Measurements from ENCODE around the gene SERPINF2.
A peak's percentile ranks its signal among the peaks of the same experiment; 100 is the strongest.
"Not testable (repeated sequence)": the region's sequence is repeated elsewhere in the genome, so short reads cannot be mapped to it uniquely, and the experiment has no call there.

SERPINF2 gene

GRCh38 chr17:1716912-1717695 is 25.6 kb upstream of the SERPINF2 start:
- peak; percentile 88 for DNase-seq

- no peak for DNase-seq
Measured at GRCh38 chr17:1718362-1719165, 24.1 kb upstream of the SERPINF2 start.

GRCh38 chr17:1720856-1721386 is 21.8 kb upstream of the SERPINF2 start:
- peak; percentile 71 for DNase-seq

GRCh38 chr17:1722022-1722421 is 20.6 kb upstream of the SERPINF2 start:
- DNase-seq = not testable (repeated sequence)

DNA sequence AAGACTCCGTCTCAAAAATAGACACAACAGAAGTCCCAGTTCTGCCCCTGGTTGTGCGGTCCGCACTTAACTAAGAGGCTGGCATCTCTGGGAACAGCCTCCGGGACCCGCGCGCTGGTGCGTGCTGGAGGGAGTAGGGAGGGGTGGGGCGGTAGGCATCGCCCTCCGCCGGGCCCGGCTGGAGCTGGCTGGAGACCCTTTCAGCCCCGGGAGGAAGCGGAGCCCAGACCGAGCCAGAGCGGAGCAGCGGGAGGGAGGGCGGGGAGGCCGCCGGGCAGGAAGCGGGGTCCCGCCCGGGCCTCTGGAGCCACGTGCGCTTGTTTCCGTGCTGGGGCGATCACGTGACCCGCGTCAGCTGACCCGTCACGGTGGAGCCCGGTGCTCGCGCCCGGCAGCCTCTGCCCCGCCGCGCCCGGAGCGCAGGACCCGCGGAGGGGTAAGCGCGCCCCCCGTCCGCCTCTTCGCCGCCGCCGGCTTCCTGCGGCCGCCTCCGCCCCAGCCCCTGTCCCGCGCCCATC is 18.3 kb upstream of the SERPINF2 start, which contains the start of gene WDR81:
WDR81 (plus strand) TSS at position 354 of the 518 bp plus-strand sequence. CDS start 256 bp downstream, outside the sequence.
- peak; percentile 68 for DNase-seq

DNA sequence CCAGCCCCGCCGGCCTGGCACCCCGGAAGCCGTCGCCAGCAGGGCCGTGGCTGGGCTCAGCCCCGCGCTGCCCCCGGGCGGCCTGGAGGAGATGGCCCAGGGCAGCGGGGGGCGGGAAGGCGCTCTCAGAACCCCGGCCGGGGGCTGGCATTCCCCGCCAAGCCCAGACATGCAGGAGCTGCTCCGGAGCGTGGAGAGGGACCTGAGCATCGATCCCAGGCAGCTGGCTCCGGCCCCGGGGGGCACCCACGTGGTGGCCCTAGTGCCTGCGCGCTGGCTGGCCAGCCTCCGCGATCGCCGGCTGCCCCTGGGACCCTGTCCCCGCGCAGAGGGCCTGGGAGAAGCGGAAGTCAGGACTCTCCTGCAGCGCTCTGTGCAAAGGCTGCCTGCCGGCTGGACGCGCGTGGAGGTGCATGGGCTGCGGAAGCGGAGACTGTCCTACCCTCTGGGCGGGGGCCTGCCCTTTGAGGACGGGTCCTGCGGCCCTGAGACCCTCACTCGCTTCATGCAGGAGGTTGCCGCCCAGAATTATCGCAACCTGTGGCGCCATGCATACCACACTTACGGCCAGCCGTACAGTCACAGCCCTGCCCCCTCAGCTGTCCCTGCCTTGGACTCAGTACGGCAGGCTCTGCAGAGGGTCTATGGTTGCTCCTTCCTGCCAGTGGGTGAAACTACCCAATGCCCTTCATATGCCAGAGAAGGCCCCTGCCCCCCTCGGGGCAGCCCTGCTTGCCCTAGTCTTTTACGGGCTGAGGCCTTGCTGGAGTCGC is 17.6 kb upstream of the SERPINF2 start:
- peak; percentile 67 for DNase-seq

- DNase-seq = no peak
Measured at GRCh38 chr17:1725642-1726511, 16.8 kb upstream of the SERPINF2 start.

- no peak for DNase-seq
Measured at GRCh38 chr17:1726626-1727257, 15.9 kb upstream of the SERPINF2 start.

GRCh38 chr17:1727258-1727789 is 15.3 kb upstream of the SERPINF2 start:
- DNase-seq = no peak

DNA sequence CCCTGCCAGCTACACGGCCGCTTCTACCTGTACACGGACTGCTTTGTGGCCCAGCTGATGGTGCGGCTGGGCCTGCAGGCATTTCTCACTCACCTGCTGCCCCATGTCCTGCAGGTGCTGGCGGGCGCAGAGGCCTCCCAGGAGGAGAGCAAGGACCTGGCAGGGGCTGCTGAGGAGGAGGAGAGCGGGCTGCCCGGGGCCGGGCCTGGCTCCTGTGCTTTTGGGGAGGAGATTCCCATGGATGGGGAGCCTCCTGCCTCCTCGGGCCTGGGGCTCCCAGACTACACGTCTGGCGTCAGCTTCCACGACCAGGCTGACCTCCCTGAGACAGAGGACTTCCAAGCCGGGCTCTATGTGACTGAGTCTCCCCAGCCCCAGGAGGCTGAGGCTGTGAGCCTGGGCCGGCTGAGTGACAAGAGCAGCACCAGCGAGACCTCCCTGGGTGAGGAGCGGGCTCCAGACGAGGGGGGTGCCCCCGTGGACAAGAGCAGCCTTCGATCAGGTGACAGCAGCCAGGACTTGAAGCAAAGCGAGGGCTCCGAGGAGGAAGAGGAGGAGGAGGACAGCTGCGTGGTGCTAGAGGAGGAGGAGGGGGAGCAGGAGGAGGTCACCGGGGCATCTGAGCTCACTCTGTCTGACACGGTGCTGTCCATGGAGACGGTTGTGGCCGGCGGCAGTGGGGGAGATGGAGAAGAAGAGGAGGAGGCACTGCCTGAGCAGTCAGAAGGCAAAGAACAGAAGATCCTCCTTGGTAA is 14.6 kb upstream of the SERPINF2 start:
- DNase-seq = no peak

DNA sequence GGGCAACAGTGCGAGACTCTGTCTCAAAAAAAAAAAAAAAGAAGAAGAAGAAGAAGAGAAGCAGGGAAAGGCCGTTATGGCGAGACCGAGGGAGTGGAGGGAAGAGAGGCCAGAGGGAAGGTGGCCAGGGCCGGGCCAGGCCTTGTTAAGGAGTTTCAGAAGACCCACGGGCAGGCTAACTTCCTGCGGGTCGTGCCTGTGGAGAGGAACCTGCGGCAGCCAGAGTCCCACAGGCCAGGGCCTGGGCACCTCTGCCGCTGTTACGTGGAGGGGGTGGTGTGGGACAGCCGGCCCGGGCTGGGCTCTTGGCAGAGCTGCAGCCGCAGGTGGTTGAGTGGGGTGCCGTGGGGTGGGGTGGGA is 12.7 kb upstream of the SERPINF2 start:
- no peak for DNase-seq

DNA sequence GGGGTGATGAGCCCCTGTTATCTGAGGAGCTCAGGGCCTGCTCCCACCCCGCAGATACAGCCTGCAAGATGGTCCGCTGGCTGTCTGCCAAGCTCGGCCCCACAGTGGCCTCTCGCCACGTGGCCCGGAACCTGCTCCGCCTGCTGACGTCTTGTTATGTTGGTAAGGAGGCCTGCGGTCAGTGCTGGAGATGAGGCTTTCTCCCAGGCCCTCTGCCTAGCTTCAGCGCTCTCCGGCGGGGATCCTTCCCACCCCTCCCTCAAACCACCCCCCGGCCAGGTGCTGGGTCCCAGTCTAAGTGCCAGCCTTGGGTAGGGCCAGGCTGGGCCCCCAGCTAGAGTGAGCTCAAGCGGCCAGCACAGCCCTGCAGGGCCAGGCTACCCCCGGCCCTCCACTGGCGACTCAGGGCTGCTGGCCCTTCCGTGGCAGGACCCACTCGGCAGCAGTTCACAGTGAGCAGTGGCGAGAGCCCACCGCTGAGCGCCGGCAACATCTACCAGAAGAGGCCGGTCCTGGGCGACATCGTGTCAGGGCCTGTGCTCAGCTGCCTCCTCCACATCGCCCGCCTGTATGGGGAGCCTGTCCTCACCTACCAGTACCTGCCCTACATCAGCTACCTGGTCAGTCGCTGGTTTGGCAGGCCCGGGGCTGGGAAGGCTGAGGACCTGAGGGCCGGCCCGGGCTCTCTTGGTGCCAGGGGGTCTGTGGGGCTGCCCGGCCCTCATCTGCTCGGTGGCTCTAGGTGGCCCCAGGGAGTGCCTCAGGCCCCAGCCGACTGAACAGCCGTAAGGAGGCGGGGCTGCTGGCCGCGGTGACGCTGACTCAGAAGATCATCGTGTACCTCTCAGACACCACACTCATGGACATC is 12.1 kb upstream of the SERPINF2 start:
- DNase-seq = no peak

DNA sequence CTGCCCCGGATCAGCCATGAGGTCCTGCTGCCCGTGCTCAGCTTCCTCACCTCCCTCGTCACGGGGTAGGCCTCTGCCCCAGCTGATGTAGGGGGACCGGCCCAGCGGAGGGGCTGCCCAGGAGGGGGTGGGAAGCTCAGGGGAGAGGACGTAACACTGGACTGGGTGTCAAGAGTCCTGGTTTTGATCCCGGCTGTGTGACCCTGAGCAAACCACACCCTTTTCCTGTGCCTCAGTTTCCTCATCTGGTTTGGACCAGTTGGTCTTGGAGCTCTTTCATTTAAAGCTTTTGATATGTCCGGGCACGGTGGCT is 11.5 kb upstream of the SERPINF2 start:
- DNase-seq = no peak

DNA sequence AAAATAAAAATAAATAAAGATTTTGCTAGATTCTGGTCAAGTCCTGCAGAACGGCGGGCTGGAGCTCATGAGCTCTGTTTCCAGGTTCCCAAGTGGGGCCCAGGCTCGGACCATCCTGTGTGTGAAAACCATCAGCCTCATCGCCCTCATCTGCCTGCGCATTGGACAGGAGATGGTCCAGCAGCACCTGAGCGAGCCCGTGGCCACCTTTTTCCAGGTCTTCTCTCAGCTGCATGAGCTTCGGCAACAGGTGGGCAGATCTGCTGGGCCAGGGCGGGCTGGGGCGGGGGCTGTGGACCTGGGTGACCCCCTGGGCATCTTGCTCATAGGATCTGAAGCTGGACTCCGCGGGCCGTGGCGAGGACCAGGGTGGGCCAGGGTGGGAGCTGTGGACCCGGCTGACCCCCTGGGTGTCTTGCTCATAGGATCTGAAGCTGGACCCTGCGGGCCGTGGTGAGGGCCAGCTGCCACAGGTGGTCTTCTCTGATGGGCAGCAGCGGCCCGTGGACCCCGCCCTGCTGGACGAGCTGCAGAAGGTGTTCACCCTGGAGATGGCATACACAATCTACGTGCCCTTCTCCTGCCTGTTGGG is 10.3 kb upstream of the SERPINF2 start:
- no peak for DNase-seq

DNA sequence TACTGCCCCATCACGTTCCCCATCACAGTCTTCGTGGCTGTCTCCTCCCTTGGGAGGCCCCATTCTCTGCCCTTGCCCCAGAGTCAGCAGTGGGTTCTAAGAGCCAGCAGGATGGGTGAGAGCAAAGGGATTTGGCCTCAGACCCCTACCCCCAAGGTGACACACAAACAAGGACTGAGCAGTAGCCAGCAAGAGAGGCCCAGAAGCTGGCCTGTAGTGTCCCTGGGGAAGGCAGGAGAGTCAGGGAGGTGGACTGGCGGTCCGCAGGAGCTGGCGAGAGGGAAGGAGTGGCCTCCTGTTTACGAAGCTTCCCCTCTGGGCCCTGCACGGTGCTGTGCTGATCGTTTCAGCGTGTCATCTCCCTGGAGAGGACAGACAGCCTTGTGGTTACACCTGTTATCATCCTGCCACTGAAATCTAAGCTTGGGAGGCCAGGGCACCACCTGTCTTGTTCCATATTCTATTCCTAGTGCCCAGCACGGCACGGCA is 9.8 kb upstream of the SERPINF2 start:
- no peak for DNase-seq

DNA sequence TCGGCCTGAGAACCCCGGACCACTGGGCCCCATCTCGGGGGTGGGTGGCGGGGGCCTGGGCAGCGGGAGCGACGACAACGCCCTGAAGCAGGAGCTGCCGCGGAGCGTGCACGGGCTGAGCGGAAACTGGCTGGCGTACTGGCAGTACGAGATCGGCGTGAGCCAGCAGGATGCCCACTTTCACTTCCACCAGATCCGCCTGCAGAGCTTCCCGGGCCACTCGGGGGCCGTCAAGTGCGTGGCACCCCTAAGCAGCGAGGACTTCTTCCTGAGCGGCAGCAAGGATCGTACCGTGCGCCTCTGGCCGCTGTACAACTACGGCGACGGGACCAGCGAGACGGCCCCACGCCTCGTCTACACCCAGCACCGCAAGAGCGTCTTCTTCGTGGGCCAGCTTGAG is 8.9 kb upstream of the SERPINF2 start:
- no peak for DNase-seq

DNA sequence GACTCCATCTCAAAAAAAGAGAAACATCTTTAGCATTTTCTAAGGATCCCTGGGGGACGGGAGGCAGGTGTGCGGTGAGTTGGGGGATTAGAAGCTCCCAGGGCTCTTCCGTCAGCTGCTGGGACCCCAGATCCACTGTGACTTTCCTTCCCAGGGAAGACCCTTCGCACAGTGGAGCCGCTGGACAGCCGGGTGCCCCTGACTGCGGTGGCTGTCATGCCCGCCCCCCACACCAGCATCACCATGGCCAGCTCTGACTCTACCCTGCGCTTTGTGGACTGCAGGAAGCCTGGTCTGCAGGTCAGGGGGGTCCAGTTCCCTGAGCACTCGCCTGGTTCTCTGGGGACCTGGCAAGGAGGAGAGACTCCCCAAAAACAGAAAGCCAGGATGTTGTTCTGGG is 7.3 kb upstream of the SERPINF2 start:
- no peak for DNase-seq

- no peak for DNase-seq
Measured at GRCh38 chr17:1735834-1736347, 6.8 kb upstream of the SERPINF2 start.
